ENCODE results near the gene CDH23.

CDH23 gene

GRCh38 chr10:71392292-71392691 is 4.4 kb upstream of the CDH23 start:
- no peak for DNase-seq

- DNase-seq: no peak
These were observed 3.6 kb upstream of the CDH23 start for GRCh38 chr10:71392791-71393781.

- no peak for DNase-seq
These were observed 2.8 kb upstream of the CDH23 start for GRCh38 chr10:71393841-71394475.

GRCh38 chr10:71394926-71395562 is 1.7 kb upstream of the CDH23 start:
- DNase-seq: no peak

- DNase-seq: no peak
These were observed 1.1 kb upstream of the CDH23 start for GRCh38 chr10:71395621-71396020.

- DNase-seq: peak in 21 of 56 donors; percentile 13 to 63 (median 47)
These were observed 523 bp upstream of the CDH23 start for GRCh38 chr10:71396084-71396710.

GRCh38 chr10:71397296-71398212 is 834 bp downstream of the CDH23 start:
- DNase-seq: peak in 2 of 56 donors; percentile 11 to 16

GRCh38 chr10:71398976-71399375 is 2.3 kb downstream of the CDH23 start:
- no peak for DNase-seq

GRCh38 chr10:71399946-71400345 is 3.2 kb downstream of the CDH23 start:
- DNase-seq: no peak

GRCh38 chr10:71401056-71401455 is 4.3 kb downstream of the CDH23 start:
- no peak for DNase-seq

GRCh38 chr10:71402005-71402404 is 5.3 kb downstream of the CDH23 start:
- DNase-seq: no peak

GRCh38 chr10:71404503-71405295 is 8.0 kb downstream of the CDH23 start:
- DNase-seq: no peak

- no peak for DNase-seq
These were observed 10.2 kb downstream of the CDH23 start for GRCh38 chr10:71406878-71407277.

GRCh38 chr10:71408436-71409225 is 11.9 kb downstream of the CDH23 start:
- no peak for DNase-seq

GRCh38 chr10:71409516-71410104 is 12.9 kb downstream of the CDH23 start:
- no peak for DNase-seq

- no peak for DNase-seq
These were observed 16.9 kb downstream of the CDH23 start for GRCh38 chr10:71413581-71413980.

GRCh38 chr10:71414359-71414758 is 17.6 kb downstream of the CDH23 start:
- no peak for DNase-seq

GRCh38 chr10:71419002-71419540 is 22.4 kb downstream of the CDH23 start:
- DNase-seq: no peak
